Measurements from ENCODE around the gene BSN.
A peak's percentile ranks its signal among the peaks of the same experiment; 100 is the strongest.

Gene BSN

GRCh38 chr3:49536875-49537533 lies 17.3 kb upstream of the BSN start:
- TF ChIP-seq, protein P1, sequence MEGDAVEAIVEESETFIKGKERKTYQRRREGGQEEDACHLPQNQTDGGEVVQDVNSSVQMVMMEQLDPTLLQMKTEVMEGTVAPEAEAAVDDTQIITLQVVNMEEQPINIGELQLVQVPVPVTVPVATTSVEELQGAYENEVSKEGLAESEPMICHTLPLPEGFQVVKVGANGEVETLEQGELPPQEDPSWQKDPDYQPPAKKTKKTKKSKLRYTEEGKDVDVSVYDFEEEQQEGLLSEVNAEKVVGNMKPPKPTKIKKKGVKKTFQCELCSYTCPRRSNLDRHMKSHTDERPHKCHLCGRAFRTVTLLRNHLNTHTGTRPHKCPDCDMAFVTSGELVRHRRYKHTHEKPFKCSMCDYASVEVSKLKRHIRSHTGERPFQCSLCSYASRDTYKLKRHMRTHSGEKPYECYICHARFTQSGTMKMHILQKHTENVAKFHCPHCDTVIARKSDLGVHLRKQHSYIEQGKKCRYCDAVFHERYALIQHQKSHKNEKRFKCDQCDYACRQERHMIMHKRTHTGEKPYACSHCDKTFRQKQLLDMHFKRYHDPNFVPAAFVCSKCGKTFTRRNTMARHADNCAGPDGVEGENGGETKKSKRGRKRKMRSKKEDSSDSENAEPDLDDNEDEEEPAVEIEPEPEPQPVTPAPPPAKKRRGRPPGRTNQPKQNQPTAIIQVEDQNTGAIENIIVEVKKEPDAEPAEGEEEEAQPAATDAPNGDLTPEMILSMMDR (IDR thresholded peaks at IDR 0.05), result no peak
- Histone ChIP-seq H3K4me3 (ENCODE audit: low read depth in 1 of 2, low read length in 1 of 2) (no peak overlapping the region), H3K9me3 (no peaks in the 10 kb centered on the region), H3K36me3 (peaks cover 12% of the 10 kb centered on the region), H3K27me3 (peaks cover 5% of the 10 kb centered on the region), H3K27ac (no peak overlapping the region), H3K4me1 (ENCODE audit: control insufficient read depth in 1 of 2, insufficient read depth in 1 of 2, low read depth in 1 of 2, low read length in 1 of 2) (peaks cover 8 to 14% of the 10 kb centered on the region in 2 experiments)

- Histone ChIP-seq H3K36me3 (no peaks in the 10 kb centered on the region), H3K4me1 (ENCODE audit: control insufficient read depth in 1 of 2, insufficient read depth in 1 of 2, low read depth in 1 of 2, low read length in 1 of 2) (peaks cover 8 to 14% of the 10 kb centered on the region in 2 experiments), H3K4me3 (ENCODE audit: low read depth in 1 of 2, low read length in 1 of 2) (peak overlapping the region; percentile 70 to 73), H3K27me3 (peaks cover 30% of the 10 kb centered on the region), H3K9me3 (no peaks in the 10 kb centered on the region), H3K27ac (peak overlapping the region; percentile 82)
- TF ChIP-seq, protein P1 (IDR thresholded peaks at IDR 0.05), result peak; percentile 97
These were observed 14.4 kb upstream of the BSN start for GRCh38 chr3:49539659-49540560.

GRCh38 chr3:49552087-49552486 lies 2.2 kb upstream of the BSN start:
- H3K9me3 ChIP-seq, result no peaks in the 10 kb centered on the region
- H3K27me3 ChIP-seq, result peaks cover 99% of the 10 kb centered on the region
- H3K4me3 ChIP-seq (ENCODE audit: low read depth in 1 of 2, low read length in 1 of 2), result no peak overlapping the region
- H3K36me3 ChIP-seq, result no peaks in the 10 kb centered on the region
- no peak overlapping the region for H3K27ac ChIP-seq
- TF ChIP-seq, protein P1 (IDR thresholded peaks at IDR 0.05), result no peak
- peaks cover 4 to 6% of the 10 kb centered on the region in 2 experiments for H3K4me1 ChIP-seq (ENCODE audit: control insufficient read depth in 1 of 2, insufficient read depth in 1 of 2, low read depth in 1 of 2, low read length in 1 of 2)

DNA sequence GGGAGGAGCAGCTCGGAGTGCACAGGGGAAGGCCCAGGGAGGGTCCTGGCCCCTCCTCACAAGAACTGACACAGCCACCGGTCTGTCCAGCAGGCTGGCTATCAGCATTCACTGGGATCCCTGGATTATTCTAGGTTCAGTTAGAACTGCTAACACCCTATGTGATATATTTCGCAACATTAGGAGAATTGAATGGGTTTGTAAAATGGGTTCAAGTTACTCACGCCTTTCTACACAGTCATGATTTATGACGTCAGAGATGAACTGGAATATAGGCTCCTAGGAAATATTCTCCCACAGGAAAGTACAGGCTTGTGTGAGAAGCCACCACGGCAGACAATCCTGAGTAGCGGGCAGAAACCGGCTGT lies 969 bp upstream of the BSN start:
- no peak overlapping the region for H3K4me3 ChIP-seq (ENCODE audit: low read depth in 1 of 2, low read length in 1 of 2)
- H3K27ac ChIP-seq, result no peak overlapping the region
- H3K4me1 ChIP-seq (ENCODE audit: control insufficient read depth in 1 of 2, insufficient read depth in 1 of 2, low read depth in 1 of 2, low read length in 1 of 2), result peaks cover 4 to 6% of the 10 kb centered on the region in 2 experiments
- peaks cover 99% of the 10 kb centered on the region for H3K27me3 ChIP-seq
- TF ChIP-seq, protein P1 (IDR thresholded peaks at IDR 0.05), result no peak
- H3K36me3 ChIP-seq, result no peaks in the 10 kb centered on the region
- H3K9me3 ChIP-seq, result no peaks in the 10 kb centered on the region

DNA sequence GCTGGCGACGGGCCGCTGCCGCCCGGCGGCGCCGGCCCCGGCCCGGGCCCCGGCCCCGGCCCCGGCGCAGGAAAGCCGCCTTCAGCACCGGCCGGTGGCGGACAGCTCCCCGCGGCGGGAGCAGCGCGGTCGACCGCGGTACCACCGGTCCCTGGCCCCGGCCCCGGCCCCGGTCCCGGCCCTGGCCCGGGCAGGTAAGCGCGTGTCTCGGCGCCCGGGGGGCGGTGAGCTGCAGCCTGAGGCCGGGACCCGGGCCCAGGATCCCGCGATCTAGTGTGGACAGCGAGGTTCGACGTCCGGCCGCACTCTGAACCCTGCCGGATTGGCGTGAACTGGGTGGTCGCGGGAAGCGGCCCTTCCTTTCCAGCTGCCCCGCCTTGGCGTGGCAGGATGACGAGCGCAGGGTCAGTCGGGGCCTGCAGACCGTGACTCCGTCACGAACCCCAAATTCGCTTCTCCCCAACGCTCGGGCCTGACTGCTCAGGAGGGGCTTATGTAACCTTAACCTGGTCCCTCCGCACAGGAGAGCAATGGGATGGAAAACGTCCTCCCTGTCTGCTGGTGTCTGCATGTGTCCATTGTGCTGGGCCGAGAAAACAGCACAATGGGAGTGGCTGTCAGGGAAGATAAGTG lies 472 bp downstream of the BSN start:
- H3K9me3 ChIP-seq, result no peaks in the 10 kb centered on the region
- H3K4me3 ChIP-seq (ENCODE audit: low read depth in 1 of 2, low read length in 1 of 2), result no peak overlapping the region
- TF ChIP-seq, protein P1 (IDR thresholded peaks at IDR 0.05), result no peak
- H3K4me1 ChIP-seq (ENCODE audit: control insufficient read depth in 1 of 2, insufficient read depth in 1 of 2, low read depth in 1 of 2, low read length in 1 of 2), result peaks cover 4 to 6% of the 10 kb centered on the region in 2 experiments
- H3K36me3 ChIP-seq, result no peaks in the 10 kb centered on the region
- peaks cover 99% of the 10 kb centered on the region for H3K27me3 ChIP-seq
- H3K27ac ChIP-seq, result no peak overlapping the region
